ENCODE results near the gene CLUH.

Gene CLUH

DNA sequence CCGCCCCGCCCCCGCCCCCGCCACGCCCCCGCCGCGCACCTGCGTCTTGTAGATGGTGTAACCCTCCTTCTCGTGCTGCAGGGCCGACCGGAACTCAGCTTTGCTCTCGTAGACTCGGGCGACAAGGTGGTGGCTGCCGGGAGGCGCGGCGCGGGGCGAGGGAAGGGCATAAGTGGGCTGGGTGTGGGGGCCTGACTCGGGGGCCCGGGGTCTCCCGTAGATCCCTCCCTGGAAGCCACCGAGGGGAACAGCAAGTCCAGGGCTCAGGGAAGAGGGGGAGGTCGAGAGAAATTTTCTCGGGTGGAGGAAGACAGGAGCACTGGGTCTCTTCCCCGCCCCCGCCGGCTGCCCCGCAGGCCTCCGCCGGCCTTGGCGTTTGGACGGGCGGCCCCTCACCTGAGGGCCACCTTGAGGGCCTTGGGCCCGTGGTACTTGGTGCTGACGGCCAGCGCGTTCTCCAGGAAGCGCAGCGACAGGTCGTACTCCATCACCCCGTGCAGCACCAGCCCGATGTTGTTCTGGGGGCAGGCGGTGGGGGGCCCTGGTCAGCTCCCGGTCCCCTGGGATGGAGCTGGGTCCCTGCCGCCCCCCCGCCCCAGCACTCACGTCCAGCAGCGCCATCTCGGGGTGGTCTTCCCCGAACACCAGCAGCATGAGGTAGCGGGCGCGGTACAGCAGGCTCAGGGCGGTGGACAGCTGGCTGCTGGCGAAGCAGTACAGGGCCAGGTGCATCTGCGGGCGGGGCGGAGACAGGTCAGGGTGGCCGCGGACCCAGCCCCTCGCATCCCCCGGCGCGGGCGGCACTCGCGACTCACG is 19.4 kb downstream of the CLUH start:
- TF ChIP-seq, protein P1, sequence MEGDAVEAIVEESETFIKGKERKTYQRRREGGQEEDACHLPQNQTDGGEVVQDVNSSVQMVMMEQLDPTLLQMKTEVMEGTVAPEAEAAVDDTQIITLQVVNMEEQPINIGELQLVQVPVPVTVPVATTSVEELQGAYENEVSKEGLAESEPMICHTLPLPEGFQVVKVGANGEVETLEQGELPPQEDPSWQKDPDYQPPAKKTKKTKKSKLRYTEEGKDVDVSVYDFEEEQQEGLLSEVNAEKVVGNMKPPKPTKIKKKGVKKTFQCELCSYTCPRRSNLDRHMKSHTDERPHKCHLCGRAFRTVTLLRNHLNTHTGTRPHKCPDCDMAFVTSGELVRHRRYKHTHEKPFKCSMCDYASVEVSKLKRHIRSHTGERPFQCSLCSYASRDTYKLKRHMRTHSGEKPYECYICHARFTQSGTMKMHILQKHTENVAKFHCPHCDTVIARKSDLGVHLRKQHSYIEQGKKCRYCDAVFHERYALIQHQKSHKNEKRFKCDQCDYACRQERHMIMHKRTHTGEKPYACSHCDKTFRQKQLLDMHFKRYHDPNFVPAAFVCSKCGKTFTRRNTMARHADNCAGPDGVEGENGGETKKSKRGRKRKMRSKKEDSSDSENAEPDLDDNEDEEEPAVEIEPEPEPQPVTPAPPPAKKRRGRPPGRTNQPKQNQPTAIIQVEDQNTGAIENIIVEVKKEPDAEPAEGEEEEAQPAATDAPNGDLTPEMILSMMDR (IDR thresholded peaks at IDR 0.05; ENCODE audit: insufficient read depth, low read depth, low read length, missing control alignments), result no peak
- H3K4me3 ChIP-seq (ENCODE audit: low read length), result no peak overlapping the region
- no peak for DNase-seq (ENCODE audit: low read depth)

DNA sequence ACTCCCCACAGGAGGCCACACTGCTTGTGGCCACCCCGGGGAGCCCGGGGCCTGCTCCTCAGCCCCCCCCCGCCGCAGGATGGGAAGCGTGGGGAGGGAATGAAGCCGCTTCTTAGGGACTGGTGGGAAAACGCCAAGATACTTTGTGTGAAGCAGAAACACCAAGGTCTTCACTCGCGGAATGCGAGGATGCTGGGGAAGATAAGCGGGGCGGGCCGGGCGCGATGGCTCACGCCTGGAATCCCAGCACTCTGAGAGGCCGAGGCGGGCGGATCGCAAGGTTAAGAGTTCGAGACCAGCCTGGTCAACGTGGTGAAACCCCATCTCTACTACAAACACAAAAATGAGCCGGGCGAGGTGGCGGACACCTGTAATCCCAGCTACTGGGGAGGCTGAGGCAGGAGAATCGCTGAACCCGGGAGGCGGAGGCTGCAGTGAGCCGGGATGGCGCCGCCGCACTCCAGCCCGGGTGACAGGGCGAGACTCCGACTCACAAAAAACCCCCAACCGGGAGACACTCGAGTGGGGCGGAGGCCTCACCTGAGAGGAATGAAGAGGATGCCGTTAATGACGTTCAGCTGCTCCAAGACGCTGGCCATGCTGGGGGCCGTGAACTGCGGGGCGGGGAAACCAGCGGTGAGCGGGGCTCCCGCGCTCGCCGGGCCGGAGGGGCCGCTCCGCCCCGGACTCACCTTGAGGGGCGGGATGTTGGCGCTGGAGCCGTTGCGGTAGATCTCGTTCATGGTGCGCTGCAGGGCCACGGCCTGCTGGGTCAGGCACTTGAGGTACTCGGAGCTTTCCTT is 20.3 kb downstream of the CLUH start:
- TF ChIP-seq, protein P1 (IDR thresholded peaks at IDR 0.05; ENCODE audit: insufficient read depth, low read depth, low read length, missing control alignments), result no peak
- DNase-seq (ENCODE audit: low read depth), result no peak
- H3K4me3 ChIP-seq (ENCODE audit: low read length), result no peak overlapping the region

DNA sequence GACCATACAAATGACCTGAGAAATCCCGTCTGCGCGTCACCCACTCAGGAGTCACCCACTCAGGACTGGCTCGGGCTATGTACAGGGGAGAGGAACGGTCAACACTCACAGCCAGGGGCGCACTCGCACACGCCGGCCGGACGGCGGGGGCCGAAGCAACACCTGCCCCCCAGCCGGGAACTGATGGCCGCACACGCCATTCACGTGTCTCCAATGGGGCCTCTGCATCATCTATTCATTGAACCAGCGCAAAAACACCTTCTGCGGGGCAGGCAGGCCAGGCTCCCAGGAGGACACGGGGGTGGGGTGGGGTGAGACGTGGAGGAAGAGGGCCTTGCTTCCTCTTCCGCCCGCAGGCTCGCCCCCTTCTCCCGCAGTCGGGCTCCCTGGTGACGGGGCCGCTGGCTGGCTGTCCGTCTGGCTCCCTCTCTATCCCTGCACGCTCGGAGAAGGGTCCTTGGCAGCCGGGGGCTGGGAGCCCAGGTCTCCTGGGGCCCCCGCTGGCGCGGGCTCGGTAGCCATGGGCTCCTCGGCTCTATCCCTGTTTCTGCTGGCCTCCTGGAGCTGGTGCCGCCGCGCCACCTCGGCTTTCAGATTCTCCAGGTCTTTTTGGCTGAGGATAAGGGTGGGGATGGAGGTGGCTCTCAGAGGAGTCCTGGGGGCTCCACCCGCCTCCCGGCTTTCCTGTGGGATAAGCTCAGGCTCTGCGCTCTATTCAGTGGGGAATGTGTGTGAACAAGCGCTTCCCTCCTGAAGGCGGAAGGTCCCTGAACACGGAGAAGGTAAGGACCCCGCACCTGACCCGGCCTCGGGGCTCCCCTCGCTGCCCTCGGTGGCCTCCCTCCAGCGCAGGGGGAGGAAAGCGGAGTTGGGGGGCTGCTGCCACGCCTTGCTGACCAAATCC is 21.1 kb downstream of the CLUH start:
- TF ChIP-seq, protein P1 (IDR thresholded peaks at IDR 0.05; ENCODE audit: insufficient read depth, low read depth, low read length, missing control alignments), result no peak
- H3K4me3 ChIP-seq (ENCODE audit: low read length), result no peak overlapping the region
- no peak for DNase-seq (ENCODE audit: low read depth)

DNA sequence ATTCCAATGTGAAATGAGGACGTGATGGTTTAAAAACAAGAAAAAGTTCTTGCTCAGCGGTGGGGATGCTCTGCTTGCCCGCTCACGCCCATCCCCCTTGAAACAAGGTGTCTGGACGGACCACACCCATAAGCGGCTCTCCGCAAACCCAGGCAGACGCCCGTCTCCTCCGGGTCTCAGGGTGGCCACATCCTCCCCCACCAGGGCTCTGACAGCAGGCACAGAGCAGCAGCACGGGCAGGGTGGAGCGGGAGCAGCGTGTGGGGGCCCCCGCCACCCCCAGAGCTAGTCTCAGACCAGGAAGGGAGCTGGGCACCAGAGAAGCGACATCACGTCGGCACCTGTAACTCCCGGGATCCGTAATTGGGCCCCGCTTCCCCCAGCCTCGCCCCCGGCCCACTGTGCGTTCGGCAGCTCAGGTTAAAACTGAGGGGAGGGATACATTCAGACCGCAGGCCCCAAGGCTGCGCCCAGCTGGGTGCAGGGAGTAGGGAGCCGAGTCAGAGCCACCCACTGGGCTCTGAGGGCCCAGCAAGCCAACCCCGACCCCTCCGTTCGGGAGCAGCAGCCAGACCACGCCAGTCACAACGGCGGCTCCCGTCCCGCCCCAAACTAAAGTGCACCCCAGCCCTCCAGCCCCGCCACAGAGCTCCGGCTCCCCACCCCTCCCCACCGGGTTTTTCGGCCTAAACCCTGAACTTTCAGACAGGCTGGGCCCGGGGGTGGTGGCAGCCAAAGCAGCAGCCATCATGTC is 22.0 kb downstream of the CLUH start:
- H3K4me3 ChIP-seq (ENCODE audit: low read length), result no peak overlapping the region
- TF ChIP-seq, protein P1 (IDR thresholded peaks at IDR 0.05; ENCODE audit: insufficient read depth, low read depth, low read length, missing control alignments), result no peak
- DNase-seq (ENCODE audit: low read depth), result no peak

DNA sequence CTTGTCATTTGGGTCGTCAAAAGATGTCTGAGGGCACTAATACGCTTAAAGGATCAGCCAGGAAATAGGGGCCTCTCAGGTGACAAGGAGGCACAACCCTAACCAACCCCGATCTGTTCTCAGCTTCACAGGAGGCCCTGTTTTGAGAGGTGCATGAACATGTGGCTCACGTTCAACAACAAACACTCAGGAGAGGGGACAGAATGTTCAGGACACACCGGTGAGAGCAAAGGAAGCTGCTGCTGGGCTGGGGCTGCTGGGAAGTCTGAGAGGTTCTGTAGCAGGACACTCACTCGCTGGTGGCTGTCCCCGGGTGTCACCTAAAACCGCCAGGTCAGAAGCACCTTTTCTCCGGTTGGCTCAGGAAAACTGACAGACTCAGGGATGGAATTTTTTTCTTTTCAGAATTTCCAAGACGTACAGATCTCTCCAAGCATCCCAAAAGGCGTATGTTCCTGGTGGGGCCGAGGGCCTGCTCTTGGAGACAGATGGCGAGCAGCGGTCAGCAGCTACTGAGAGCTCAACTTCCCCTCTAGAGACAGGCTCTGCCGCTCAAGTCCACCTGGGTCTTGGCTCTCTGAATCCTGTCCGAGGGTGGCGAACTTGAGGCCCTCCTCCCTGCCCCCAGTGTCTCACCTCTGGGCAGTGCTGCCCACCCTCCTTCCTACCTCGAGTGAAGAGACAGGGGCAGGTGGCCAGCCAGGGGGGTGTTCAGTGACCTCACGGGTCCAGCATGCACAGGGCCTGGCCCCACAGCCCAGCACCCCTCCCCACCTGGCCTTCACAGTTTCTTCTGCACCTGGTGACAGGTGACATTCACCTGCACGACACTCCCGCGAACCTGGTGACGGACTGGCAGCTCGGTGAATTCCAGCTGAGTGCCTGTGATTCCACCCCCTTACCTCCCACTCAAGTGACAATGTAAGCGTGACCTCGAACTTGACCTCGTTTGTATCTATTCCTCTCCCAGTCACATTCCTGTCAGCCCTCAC is 22.9 kb downstream of the CLUH start:
- H3K4me3 ChIP-seq (ENCODE audit: low read length), result no peak overlapping the region
- no peak for DNase-seq (ENCODE audit: low read depth)
- TF ChIP-seq, protein P1 (IDR thresholded peaks at IDR 0.05; ENCODE audit: insufficient read depth, low read depth, low read length, missing control alignments), result no peak
